Panc1 (cell line): ENCODE data around the gene MIPEP. TPM values are rescaled to one million over a fixed set of nuclear protein-coding genes. Genes with fewer than 3 reads are reported as not detected.

ENCODE experiments used
- ATAC-seq: fragments of 200-7000 bp; cut with Tn5 transposase; 2 replicates; pipeline ENCODE4 v1.9.1; 2020; ENCODE audit warnings: mild to moderate bottlenecking, moderate library complexity
- BruUV-seq: library from RNA; stranded (reverse); fragments of 400-500 nt; replicated peaks from 2 replicates; lab custom pipeline; 2021; lab: Mats Ljungman, UMichigan
- CTCF ChIA-PET: fragments of 300-600 bp; sonication (Branson Sonifier 250); formaldehyde crosslinking; loops from one replicate; lab custom pipeline; 2022; ENCODE audit warnings: antibody characterized with exemption; lab: Charles Lee
- POLR2A ChIA-PET: fragments of 300-600 bp; sonication (Branson Sonifier 250); formaldehyde crosslinking; loops from one replicate; lab custom pipeline; 2022; ENCODE audit warnings: antibody characterized with exemption; lab: Charles Lee
- DNase-seq: peaks from one replicate; pipeline ENCODE4 v3.0.0-alpha.2; 2010; ENCODE audit warnings: low read depth, low spot score
- H3K27ac ChIP-seq: 2 replicates; pipeline ENCODE4 v1.5.1; 2011; ENCODE audit warnings: mild to moderate bottlenecking, low read length, inconsistent platforms
- H3K27me3 ChIP-seq: fragments of 200-500 bp; sonication (Bioruptor generic); 2 replicates; pipeline ENCODE4 v1.6.0; 2014; ENCODE audit warnings: low read length, inconsistent platforms; ENCODE audit not compliant: control insufficient read depth, insufficient read depth
- H3K36me3 ChIP-seq: fragments of 200-500 bp; sonication (Bioruptor generic); 2 replicates; pipeline ENCODE4 v1.5.1; 2014; ENCODE audit warnings: inconsistent platforms, mild to moderate bottlenecking, low read length, moderate library complexity; ENCODE audit not compliant: control insufficient read depth, insufficient read depth
- H3K4me1 ChIP-seq: 2 replicates; pipeline ENCODE4 v1.5.1; 2011; ENCODE audit warnings: inconsistent platforms, mild to moderate bottlenecking, low read length, moderate library complexity; ENCODE audit not compliant: control insufficient read depth, insufficient read depth
- H3K4me3 ChIP-seq, 2 experiments: 2 replicates each; pipeline ENCODE4 v1.5.1; 2011 to 2012; ENCODE audit warnings: low read depth in 2 of 2, low read length in 2 of 2, mild to moderate bottlenecking in 2 of 2, inconsistent platforms in 1 of 2, moderate library complexity in 1 of 2
- H3K9me3 ChIP-seq: fragments of 200-500 bp; sonication (Bioruptor generic); 2 replicates; pipeline ENCODE4 v1.5.1; 2014; ENCODE audit warnings: low read depth, mild to moderate bottlenecking, inconsistent platforms, low read length, moderate library complexity; ENCODE audit not compliant: control insufficient read depth, insufficient read depth
- CTCF ChIP-seq: fragments of 450-650 bp; IDR thresholded peaks from 2 replicates; pipeline ENCODE4 v1.5.1; 2017; ENCODE audit warnings: mild to moderate bottlenecking
- POLR2AphosphoS5 ChIP-seq: IDR thresholded peaks from 2 replicates; pipeline ENCODE4 v1.6.1; 2012; ENCODE audit warnings: mild to moderate bottlenecking, low read depth, low read length, moderate library complexity
- REST ChIP-seq, 2 experiments: IDR thresholded peaks; 2 replicates each; pipeline ENCODE4 v1.6.1; 2011 to 2012; ENCODE audit warnings: low read depth in 2 of 2, control low read depth in 1 of 2, low read length in 1 of 2, mild to moderate bottlenecking in 1 of 2, moderate library complexity in 1 of 2; ENCODE audit not compliant: insufficient read depth in 1 of 2
- SIN3A ChIP-seq: IDR thresholded peaks from 2 replicates; pipeline ENCODE4 v1.6.1; 2012; ENCODE audit warnings: low read depth, mild to moderate bottlenecking, low read length, moderate library complexity, borderline replicate concordance; ENCODE audit not compliant: insufficient read depth
- TCF7L2 ChIP-seq: IDR thresholded peaks from 2 replicates; pipeline ENCODE4 v1.6.1; 2011; ENCODE audit warnings: mild to moderate bottlenecking, low read depth, low read length, inconsistent platforms
- in situ Hi-C: cut with HindIII; loops from 2 replicates; pipeline ENCODE4 v1.10.0; 2016; ENCODE audit warnings: low sequenced_read_pairs, low pct_unique_long_range_greater_than_20kb
- intact Hi-C: fragments of 100-400 bp; cut with micrococcal nuclease; formaldehyde crosslinking; loops from one replicate; pipeline ENCODE4 v1.10.0; 2022; ENCODE audit not compliant: unreplicated experiment
- total RNA-seq: library from RNA; stranded (reverse); gene quantifications from one replicate; pipeline ENCODE4 v1.2.1, GENCODE V29; 2021; ENCODE audit not compliant: unreplicated experiment

MIPEP gene
- total RNA-seq, 1 experiment from 2014 or later = 13.8 TPM

- DNase-seq (no peak), ATAC-seq (no peak)
- CTCF ChIA-PET = no interaction called here
- BruUV-seq = no TSS peak
- Histone ChIP-seq H3K4me1 (no peaks in the 10 kb centered on the region), H3K27ac (no peak overlapping the region), H3K4me3 (no peak overlapping the region), H3K36me3 (no peaks in the 10 kb centered on the region), H3K9me3 (no peaks in the 10 kb centered on the region), H3K27me3 (no peaks in the 10 kb centered on the region)
- in situ Hi-C loops = no loop called here
- POLR2A ChIA-PET = interaction anchor here (0.5 kb wide), 1 partner anchor 57 kb away, joined by 6 read pairs; no protein-coding TSS in a partner anchor
- no peak for TF ChIP-seq REST (IDR thresholded peaks at IDR 0.05; ENCODE audit: insufficient read depth in 1 of 2, low read depth in 2 of 2, low read length in 1 of 2)
- TF ChIP-seq TCF7L2 = no peak
- TF ChIP-seq POLR2AphosphoS5 = no peak
- no peak for TF ChIP-seq CTCF
- TF ChIP-seq SIN3A = no peak
- intact Hi-C loops = no loop called here
These were observed 208.1 kb downstream of the MIPEP start for GRCh38 chr13:23680845-23681669.

Other genes with a start within 250 kb of the MIPEP start
- not detected for gene C1QTNF9B, start 8.1 kb upstream of the MIPEP start, total RNA-seq